AG09309 (cell line): Measurements from ENCODE around the gene ADAMTS16.
A peak's percentile ranks its signal among the peaks of the same experiment; 100 is the strongest.

ENCODE experiments used
- DNase-seq: peaks from one replicate; pipeline ENCODE4 v3.0.0-alpha.2; 2010; ENCODE audit warnings: low read depth
- H3K4me3 ChIP-seq: 2 replicates; pipeline ENCODE4 v1.5.1; 2011; ENCODE audit warnings: mild to moderate bottlenecking, low read depth, low read length, moderate library complexity; ENCODE audit not compliant: control insufficient read depth
- TF ChIP-seq, protein P1 (sequence below): IDR thresholded peaks from 2 replicates; pipeline ENCODE4 v1.5.1; 2011; ENCODE audit warnings: mild to moderate bottlenecking, low read depth, low read length, inconsistent platforms; ENCODE audit not compliant: insufficient read depth, control insufficient read depth; ENCODE audit errors: missing control alignments

Gene ADAMTS16

DNA sequence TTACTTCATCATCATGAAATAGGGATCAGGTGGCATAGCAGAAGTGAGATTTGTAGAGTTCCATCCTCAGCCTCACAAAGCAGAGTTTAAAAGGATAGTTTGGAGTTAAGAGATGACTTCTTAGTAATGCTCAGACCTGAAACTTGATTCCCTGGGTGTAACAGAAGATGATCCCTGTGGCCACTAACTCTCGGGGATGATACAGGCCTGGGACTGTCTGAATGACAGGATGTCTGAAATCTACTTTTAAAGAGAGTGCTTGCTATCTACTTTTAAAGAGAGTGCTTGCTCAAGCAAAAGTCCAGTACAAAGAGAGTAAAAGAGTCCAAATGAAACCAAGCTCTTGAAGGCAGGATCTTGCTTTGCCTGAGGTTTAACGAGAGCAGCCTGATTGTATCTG, 14.6 kb downstream of the ADAMTS16 start:
- TF ChIP-seq, protein P1, sequence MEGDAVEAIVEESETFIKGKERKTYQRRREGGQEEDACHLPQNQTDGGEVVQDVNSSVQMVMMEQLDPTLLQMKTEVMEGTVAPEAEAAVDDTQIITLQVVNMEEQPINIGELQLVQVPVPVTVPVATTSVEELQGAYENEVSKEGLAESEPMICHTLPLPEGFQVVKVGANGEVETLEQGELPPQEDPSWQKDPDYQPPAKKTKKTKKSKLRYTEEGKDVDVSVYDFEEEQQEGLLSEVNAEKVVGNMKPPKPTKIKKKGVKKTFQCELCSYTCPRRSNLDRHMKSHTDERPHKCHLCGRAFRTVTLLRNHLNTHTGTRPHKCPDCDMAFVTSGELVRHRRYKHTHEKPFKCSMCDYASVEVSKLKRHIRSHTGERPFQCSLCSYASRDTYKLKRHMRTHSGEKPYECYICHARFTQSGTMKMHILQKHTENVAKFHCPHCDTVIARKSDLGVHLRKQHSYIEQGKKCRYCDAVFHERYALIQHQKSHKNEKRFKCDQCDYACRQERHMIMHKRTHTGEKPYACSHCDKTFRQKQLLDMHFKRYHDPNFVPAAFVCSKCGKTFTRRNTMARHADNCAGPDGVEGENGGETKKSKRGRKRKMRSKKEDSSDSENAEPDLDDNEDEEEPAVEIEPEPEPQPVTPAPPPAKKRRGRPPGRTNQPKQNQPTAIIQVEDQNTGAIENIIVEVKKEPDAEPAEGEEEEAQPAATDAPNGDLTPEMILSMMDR: no peak
- DNase-seq: no peak
- H3K4me3 ChIP-seq: no peak overlapping the region

GRCh38 chr5:5155617-5156016, 15.5 kb downstream of the ADAMTS16 start:
- DNase-seq: no peak
- TF ChIP-seq, protein P1: no peak
- no peak overlapping the region for H3K4me3 ChIP-seq

DNA sequence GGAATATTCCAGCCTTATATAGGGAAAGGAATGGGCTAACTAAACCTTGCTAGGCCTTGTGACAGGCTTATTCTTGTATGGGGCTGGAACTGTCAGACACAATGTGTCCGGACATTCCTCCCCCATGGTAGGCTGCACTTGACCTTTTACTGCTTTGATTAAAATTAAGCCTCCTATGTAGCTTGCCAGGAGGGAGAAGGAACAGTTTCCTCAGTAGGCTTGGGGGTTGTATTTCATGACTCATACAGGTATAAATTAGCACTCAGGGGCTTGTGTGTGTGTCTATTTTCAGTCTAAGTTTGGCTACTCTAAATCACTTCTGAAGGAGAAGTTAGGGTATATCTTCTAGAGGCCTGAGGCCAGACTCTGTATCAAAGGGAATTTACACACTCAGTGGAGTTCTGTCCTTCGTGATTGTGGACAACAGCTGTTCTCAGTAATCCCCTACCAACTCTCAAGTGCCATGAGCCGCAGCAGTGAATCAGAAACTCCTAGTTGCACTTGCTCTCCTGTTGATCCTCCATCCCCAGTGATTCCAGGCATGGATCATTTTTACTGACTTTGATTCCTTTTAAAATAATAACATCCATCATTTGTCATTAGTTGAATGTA, 16.4 kb downstream of the ADAMTS16 start:
- DNase-seq: no peak
- TF ChIP-seq, protein P1: no peak
- H3K4me3 ChIP-seq: no peak overlapping the region

DNA sequence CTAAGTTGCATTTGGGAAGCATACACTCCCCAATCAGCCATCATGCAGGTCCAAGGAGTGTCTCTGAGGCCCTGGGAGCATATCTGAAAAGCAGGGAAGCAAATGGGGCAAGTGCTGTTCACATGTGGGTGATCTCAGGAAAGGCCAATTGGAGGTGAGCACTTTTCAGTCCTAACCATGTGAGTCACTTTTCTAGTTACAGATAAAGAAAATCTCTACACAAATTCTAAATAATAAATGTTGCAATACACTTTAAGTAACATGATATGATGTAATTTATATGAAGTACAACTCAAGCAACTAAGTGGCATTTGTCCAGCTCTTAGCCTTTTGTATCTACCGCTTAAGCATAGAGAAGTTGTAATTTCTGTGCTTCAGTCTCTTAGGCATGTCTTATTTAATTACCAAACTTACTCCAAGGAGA, 18.4 kb downstream of the ADAMTS16 start:
- TF ChIP-seq, protein P1: no peak
- DNase-seq: peak; percentile 4

DNA sequence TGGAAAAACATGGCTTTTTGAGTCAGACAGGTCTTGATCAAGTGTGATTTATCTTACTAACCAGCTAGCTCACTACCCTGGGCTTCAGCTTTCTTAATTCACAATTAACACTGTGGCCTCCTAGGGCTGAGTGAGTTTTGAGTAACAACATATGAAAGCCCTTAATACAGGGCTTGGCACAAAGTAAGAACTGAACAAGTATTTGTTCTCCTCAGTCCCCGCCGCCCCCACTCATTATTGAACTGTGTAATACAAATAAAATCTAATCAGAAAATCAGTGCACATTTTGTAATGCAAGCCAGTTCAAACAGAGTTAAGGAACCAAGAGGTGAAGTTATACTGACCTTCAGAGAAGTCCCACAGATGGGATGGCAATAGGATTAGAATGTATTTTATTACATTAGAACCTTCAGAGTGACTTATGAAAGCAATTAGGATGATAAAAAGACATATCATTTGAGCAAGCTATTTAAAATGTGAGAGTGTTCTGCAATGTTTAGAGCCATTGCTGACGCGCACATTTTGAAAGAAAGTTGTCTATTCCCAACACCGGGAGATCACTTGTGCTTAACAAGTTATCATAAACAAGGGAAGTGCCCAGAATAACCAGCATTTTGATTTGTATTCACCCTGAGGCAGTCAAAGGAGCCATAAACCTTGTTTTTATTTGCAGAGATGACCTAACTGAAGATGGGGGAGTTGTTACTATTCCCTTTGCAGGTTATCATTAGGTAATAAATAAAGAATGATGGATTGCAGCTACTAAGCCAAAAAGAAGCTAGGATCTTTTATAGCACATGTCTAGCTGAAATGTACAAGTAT, 19.4 kb downstream of the ADAMTS16 start:
- TF ChIP-seq, protein P1: no peak

More for the DNA sequence above, 18.4 kb downstream of the ADAMTS16 start:
- H3K4me3 ChIP-seq: no peak overlapping the region

DNA sequence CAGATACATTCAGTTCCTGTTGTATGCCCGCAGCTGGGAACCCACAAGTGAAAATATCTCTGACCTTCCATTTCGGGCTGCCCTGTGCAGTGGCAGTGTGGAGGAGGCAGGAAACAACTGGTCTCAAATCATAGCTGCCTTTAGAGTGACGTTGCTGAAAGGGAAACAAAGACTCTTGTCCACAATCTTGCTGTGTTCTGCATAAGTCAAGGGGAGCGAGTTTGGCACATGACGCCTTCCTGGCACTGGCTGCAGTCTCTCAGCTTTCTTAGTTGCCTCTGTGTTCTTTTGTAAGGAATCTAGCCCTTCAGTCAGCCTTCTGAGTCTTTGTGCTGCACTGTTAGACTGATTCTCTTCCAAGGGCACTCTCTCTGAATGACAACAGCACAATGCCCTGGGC, 24.0 kb downstream of the ADAMTS16 start:
- TF ChIP-seq, protein P1: no peak
- DNase-seq: no peak
- H3K4me3 ChIP-seq: no peak overlapping the region

More for the DNA sequence above, 19.4 kb downstream of the ADAMTS16 start:
- DNase-seq: no peak
- H3K4me3 ChIP-seq: no peak overlapping the region
